HL-60 (cell line): Measurements from ENCODE around the gene GRM8.
A peak's percentile ranks its signal among the peaks of the same experiment; 100 is the strongest.

ENCODE experiments used
- DNase-seq, 2 experiments: peaks; one replicate each; pipeline ENCODE4 v3.0.0-alpha.2; 2010 to 2020; ENCODE audit warnings: low read depth in 1 of 2, low spot score in 1 of 2
- H3K27ac ChIP-seq: fragments of 250-450 bp; sonication (Bioruptor Pico); replicated peaks from 2 replicates; pipeline ENCODE4 v1.5.1; 2020; ENCODE audit warnings: mild to moderate bottlenecking, moderate library complexity
- H3K27me3 ChIP-seq: fragments of 250-450 bp; sonication (Bioruptor Pico); 2 replicates; pipeline ENCODE4 v1.5.1; 2021; ENCODE audit warnings: mild to moderate bottlenecking, moderate library complexity; ENCODE audit not compliant: insufficient read depth, poor library complexity, severe bottlenecking
- H3K4me3 ChIP-seq: replicated peaks from 2 replicates; pipeline ENCODE4 v1.5.1; 2011; ENCODE audit warnings: mild to moderate bottlenecking, control low read depth, low read length; ENCODE audit not compliant: insufficient read depth
- CTCF ChIP-seq: IDR thresholded peaks from one replicate; pipeline ENCODE4 v1.5.1; 2011; ENCODE audit warnings: low read length, control low read depth, inconsistent platforms; ENCODE audit not compliant: insufficient read depth
- GABPA ChIP-seq: IDR thresholded peaks from 2 replicates; pipeline ENCODE4 v1.6.1; 2012; ENCODE audit warnings: low read depth
- POLR2AphosphoS5 ChIP-seq: IDR thresholded peaks from 2 replicates; pipeline ENCODE4 v1.6.1; 2012; ENCODE audit warnings: low read depth
- REST ChIP-seq: IDR thresholded peaks from 2 replicates; pipeline ENCODE4 v1.6.1; 2012; ENCODE audit warnings: low read depth; ENCODE audit not compliant: insufficient replicate concordance
- SPI1 ChIP-seq: IDR thresholded peaks from 2 replicates; pipeline ENCODE4 v1.6.1; 2012; ENCODE audit warnings: low read depth, mild to moderate bottlenecking, borderline replicate concordance

Gene GRM8

GRCh38 chr7:127154101-127154500 lies 98.6 kb downstream of the GRM8 start:
- H3K27ac ChIP-seq: no peak overlapping the region
- TF ChIP-seq REST: no peak
- peaks cover 4% of the 10 kb centered on the region for H3K27me3 ChIP-seq
- H3K4me3 ChIP-seq: no peak overlapping the region
- peak in 1 of 2 experiments; percentile 8 for DNase-seq

GRCh38 chr7:127153315-127153714 lies 99.4 kb downstream of the GRM8 start:
- TF ChIP-seq CTCF (no peak), REST (no peak), SPI1 (peak; percentile 100), POLR2AphosphoS5 (no peak), GABPA (peak; percentile 73)
- no peak overlapping the region for H3K27ac ChIP-seq
- H3K4me3 ChIP-seq: no peak overlapping the region
- DNase-seq: peak; percentile 88 to 94
- peaks cover 4% of the 10 kb centered on the region for H3K27me3 ChIP-seq

GRCh38 chr7:127152423-127152822 lies 100.3 kb downstream of the GRM8 start:
- no peak overlapping the region for H3K4me3 ChIP-seq
- DNase-seq: no peak
- TF ChIP-seq POLR2AphosphoS5: no peak
- TF ChIP-seq REST: no peak
- no peak for TF ChIP-seq GABPA
- TF ChIP-seq CTCF: no peak
- TF ChIP-seq SPI1: no peak
- no peak overlapping the region for H3K27ac ChIP-seq
- peaks cover 4% of the 10 kb centered on the region for H3K27me3 ChIP-seq

GRCh38 chr7:127151379-127151778 lies 101.4 kb downstream of the GRM8 start:
- Histone ChIP-seq H3K4me3 (no peak overlapping the region), H3K27me3 (no peaks in the 10 kb centered on the region), H3K27ac (no peak overlapping the region)
- DNase-seq: no peak
- no peak for TF ChIP-seq SPI1
- no peak for TF ChIP-seq POLR2AphosphoS5
- no peak for TF ChIP-seq REST
- no peak for TF ChIP-seq CTCF
- no peak for TF ChIP-seq GABPA
